Epithelial cell of proximal tubule (primary cell): ENCODE measurements around the gene HEPHL1. TPM values are rescaled to one million over a fixed set of nuclear protein-coding genes. Genes with fewer than 3 reads are reported as not detected.

Experiments
- DNase-seq: peaks from one replicate; pipeline ENCODE4 v3.0.0-alpha.2; 2011; ENCODE audit warnings: low read depth
- H3K4me3 ChIP-seq: 2 replicates; pipeline ENCODE4 v1.5.1; 2011; ENCODE audit warnings: low read depth, mild to moderate bottlenecking, low read length
- CTCF ChIP-seq: conservative IDR thresholded peaks from 2 replicates; pipeline ENCODE4 v1.5.1; 2012; ENCODE audit warnings: low read depth, mild to moderate bottlenecking, low read length
- total RNA-seq: library from RNA; depleted of rRNA; stranded (reverse); fragments of >200 nt; gene quantifications from 2 replicates; pipeline ENCODE4 v1.2.3, GENCODE V29; 2015

The HEPHL1 gene
- total RNA-seq, 1 donor from 2014 or later = not detected

DNA sequence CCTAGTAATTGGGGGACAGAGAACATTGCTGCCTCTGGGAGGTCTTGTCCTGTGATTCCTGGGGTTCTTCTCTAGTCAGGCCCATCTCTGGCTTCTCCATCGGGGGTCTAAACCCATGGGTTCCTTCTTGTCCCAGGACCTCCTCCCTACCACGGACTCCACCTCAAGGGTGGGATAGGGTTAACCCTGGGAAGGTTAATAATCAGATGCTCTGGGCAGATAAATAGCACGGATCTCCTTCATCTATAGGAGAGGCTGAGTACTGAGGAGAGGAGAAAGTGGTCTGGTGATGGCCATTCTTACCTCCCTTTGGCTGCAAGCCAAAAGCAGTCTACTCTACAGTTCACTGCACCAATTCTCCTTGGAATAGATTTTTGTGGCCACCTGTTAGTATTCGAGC, 10.5 kb downstream of the HEPHL1 start:
- no peak for TF ChIP-seq CTCF
- DNase-seq = no peak
- H3K4me3 ChIP-seq = no peak overlapping the region

DNA sequence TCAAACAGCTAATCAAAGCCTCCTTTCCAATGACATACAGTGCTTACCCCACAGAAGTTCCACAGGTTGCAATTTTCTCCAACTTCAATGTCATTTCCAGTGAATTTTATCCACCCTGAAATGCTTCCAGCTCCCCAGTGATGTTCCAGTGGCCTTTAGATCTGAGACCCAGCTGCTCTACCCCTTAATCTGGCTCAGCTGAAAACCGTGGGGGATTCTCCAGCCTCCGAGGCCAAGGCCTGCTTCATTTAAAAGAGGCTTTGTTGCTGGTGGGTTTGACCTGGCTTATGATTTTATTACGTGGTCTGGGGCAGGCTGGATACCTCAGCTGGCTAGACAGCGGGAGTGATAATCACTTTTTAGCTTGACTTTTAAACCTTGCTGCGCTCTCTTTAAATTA, 10.9 kb downstream of the HEPHL1 start:
- H3K4me3 ChIP-seq = no peak overlapping the region
- TF ChIP-seq CTCF = no peak
- DNase-seq = no peak

DNA sequence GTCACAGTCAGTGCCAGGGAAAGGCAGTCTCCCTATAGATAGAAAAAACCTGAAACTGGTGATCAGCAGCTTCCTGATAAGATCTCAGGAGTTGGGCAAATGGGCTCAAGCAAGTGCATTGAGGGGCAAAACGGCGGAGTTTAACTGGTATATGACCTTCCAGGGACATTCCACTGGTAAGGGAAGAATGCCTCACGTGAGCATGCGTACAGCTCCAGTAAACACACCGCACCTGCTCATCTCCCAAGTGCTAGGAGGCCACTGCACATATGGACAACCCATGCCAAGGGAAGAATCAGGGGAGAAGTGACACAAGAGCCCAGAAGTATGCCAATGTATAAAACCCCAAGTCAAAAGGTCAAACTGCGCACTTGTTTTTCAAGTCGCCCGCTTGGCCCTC, 11.6 kb downstream of the HEPHL1 start:
- DNase-seq = no peak
- H3K4me3 ChIP-seq = no peak overlapping the region
- no peak for TF ChIP-seq CTCF

DNA sequence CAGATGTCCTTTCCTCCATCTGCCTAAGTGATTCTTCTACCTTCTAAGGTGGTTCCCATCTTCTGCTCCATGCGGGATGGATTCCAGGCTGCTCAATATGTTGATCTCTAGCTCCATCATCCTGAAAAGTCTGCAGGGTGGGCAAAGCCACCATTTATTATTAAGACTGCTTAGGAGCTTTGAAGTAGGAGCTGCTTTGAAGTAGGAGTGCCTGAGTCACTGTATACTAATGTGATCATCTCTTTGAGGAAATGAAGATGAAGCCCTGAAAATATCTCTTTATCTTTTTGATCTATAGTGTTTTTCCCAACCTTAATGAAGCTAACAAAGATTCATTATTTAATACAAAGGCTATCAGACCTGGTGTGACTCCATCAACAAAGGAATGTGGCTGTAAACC, 13.1 kb downstream of the HEPHL1 start:
- TF ChIP-seq CTCF = no peak
- DNase-seq = no peak
- H3K4me3 ChIP-seq = no peak overlapping the region

GRCh38 chr11:94036096-94036495, 14.9 kb downstream of the HEPHL1 start:
- no peak overlapping the region for H3K4me3 ChIP-seq
- no peak for DNase-seq
- TF ChIP-seq CTCF = peak; percentile 20

DNA sequence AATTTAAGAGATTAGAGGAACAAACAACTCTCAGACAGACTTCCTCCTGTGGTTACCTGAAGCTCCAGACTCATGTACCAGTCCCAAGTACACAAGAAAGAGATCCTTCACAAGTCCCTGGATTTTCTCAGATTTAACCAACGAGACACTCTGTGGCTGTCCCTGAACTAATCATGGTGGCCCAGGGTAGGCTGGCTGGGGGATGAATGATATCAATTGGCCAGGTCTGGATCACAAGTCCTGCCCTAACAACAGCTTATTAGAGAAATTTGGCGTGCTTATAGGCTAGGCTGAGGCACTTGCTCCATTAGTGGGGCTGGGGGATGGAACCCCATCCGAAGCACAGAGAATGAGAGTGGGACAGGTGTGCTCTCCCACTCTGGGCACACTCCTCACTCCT, 22.1 kb downstream of the HEPHL1 start:
- no peak for DNase-seq
- no peak for TF ChIP-seq CTCF
- no peak overlapping the region for H3K4me3 ChIP-seq

DNA sequence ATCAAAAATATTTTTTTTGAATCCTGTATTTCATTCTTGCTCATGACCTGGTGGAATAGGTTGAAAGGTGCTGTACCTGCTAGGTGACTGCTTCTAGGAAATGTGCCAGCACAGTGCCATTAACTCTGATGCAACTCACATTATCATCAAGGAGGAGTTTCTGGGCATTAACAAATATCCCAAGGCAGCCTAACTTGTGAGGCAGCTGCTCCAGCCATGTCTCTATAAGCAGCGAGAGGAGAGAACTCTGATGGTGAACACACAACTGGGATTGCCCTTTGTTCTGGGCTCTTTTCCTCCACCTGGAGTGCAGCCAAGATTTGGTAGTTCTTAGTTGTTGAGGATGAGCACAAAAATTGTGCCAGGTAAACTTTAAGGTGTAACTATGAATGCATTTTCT, 25.6 kb downstream of the HEPHL1 start:
- no peak for TF ChIP-seq CTCF
- no peak for DNase-seq

More for the DNA sequence above, 25.6 kb downstream of the HEPHL1 start:
- no peak overlapping the region for H3K4me3 ChIP-seq
